Omental fat pad (tissue), 4 donors: Measurements from ENCODE around the gene RUNDC1. TPM values are rescaled to one million over a fixed set of nuclear protein-coding genes. Genes with fewer than 3 reads are reported as not detected.

ENCODE experiments used
- ATAC-seq: fragments of 150-250 bp; one replicate; pipeline ENCODE4 v1.9.1; 2016; ENCODE audit warnings: mild to moderate bottlenecking, moderate library complexity; ENCODE audit not compliant: low FRiP score
- DNase-seq: peaks from one replicate; pipeline ENCODE4 v3.0.0-alpha.2; 2019; ENCODE audit warnings: low spot score
- total RNA-seq, 4 donors: library from RNA; depleted of rRNA; stranded (reverse); fragments of >200 nt; gene quantifications; one replicate each; pipeline ENCODE4 v1.1.0, GENCODE V29; 2016
- TF ChIP-seq, protein P1 (sequence below), 3 donors: fragments of 450-650 bp; IDR thresholded peaks; one replicate each; pipeline ENCODE4 v1.5.1; 2016 to 2017; ENCODE audit warnings: antibody characterized with exemption in 3 of 3, mild to moderate bottlenecking in 3 of 3, moderate library complexity in 2 of 3

The RUNDC1 gene
- total RNA-seq, 4 donors from 2014 or later, result 8.5 to 12.4 (median 10.6) TPM

GRCh38 chr17:43025766-43026537 lies 45.6 kb downstream of the RUNDC1 start:
- ATAC-seq (no peak), DNase-seq (no peak)
- TF ChIP-seq, protein P1, sequence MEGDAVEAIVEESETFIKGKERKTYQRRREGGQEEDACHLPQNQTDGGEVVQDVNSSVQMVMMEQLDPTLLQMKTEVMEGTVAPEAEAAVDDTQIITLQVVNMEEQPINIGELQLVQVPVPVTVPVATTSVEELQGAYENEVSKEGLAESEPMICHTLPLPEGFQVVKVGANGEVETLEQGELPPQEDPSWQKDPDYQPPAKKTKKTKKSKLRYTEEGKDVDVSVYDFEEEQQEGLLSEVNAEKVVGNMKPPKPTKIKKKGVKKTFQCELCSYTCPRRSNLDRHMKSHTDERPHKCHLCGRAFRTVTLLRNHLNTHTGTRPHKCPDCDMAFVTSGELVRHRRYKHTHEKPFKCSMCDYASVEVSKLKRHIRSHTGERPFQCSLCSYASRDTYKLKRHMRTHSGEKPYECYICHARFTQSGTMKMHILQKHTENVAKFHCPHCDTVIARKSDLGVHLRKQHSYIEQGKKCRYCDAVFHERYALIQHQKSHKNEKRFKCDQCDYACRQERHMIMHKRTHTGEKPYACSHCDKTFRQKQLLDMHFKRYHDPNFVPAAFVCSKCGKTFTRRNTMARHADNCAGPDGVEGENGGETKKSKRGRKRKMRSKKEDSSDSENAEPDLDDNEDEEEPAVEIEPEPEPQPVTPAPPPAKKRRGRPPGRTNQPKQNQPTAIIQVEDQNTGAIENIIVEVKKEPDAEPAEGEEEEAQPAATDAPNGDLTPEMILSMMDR (IDR thresholded peaks at IDR 0.05), result no peak

DNA sequence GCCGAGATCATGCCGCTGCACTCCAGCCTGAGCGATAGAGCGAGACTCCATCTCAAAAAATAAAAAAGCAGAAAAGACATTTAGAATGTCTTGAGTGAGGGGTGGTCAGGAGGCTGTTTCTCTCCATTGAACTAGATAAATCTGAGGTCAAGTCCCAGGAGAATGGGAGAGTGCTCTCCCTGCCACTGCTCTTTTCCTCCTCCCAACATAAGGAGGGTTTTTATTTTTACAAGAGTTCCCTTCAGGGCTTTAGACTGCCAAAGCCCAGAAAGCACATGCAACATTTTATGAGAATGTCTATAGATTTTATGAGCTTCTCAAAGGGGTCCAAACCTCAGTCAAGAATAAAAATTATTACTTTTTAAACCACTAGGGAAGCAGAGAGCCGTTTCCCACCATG lies 46.2 kb downstream of the RUNDC1 start:
- DNase-seq (no peak), ATAC-seq (no peak)
- TF ChIP-seq, protein P1 (IDR thresholded peaks at IDR 0.05), result no peak

DNA sequence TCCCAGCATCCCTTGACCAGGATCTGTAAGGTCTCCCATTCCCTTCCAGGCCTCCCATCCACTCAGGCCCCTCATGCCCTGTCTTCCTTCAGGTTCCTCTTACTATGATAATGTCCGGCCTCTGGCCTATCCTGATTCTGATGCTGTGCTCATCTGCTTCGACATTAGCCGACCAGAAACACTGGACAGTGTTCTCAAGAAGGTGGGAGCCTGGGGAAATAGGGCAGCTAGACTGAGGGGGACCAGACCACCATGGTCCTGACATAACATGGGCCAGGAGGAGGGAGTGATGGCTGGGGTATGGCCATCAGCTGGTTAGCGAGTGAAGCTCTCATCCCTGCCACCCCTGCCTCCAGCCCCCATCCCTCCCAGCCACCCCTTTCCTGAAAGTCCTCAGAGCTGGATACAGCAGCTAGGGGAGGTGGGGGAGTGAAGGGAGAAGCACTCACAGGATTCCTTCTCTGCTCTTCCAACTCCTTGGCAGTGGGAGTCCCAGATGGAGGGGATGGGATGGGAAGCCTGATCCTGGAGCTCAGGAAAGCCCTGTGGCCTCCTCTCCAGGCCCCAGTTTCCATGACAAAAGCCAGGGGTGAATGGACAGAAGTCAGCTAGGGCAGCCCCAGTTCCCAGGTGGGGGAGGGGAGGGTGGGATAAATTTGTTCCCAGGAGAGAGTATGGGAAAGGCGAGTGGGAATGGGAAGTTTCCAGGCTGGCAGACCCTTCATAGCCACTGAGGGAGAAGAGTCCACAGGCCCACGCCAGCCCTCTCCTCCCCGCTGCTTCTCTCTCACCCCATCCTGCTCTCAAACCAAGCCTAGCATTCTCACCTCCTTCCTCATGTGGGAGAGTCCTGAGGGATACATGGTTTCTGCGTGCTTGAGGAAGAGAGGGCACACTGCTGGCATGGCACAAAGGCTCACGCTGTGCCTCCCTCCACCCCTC lies 47.0 kb downstream of the RUNDC1 start:
- TF ChIP-seq, protein P1 (IDR thresholded peaks at IDR 0.05), result no peak
- ATAC-seq, result no peak
- DNase-seq, result no peak

DNA sequence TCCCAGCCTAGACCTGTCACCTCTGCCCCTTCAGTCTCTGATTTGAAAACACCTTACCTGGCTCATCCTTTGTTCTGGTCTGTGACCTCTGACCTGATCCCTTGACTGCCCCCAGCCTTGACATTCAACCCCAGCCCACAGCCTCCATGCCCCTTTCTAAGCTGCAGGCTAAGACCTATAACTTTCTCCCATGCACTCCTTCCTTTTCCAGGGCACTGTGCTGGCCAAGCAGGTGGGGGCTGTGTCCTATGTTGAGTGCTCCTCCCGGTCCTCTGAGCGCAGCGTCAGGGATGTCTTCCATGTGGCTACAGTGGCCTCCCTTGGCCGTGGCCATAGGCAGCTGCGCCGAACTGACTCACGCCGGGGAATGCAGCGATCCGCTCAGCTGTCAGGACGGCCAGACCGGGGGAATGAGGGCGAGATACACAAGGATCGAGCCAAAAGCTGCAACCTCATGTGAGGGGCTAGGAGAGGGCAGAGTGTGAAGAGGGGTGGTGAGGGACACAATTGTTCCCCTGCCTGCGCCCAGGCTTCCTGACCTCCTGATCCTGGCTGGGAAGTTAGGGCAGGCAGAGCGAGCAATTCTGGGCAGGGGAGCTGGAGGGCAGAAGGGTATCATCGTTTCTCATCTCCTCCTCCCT lies 48.0 kb downstream of the RUNDC1 start:
- DNase-seq, result no peak
- ATAC-seq, result no peak
- TF ChIP-seq, protein P1 (IDR thresholded peaks at IDR 0.05), result no peak

GRCh38 chr17:43030137-43030767 lies 49.9 kb downstream of the RUNDC1 start:
- no peak for ATAC-seq
- DNase-seq, result no peak
- TF ChIP-seq, protein P1 (IDR thresholded peaks at IDR 0.05), result no peak

- ATAC-seq (no peak), DNase-seq (no peak)
- TF ChIP-seq, protein P1 (IDR thresholded peaks at IDR 0.05), result no peak
Observed at GRCh38 chr17:43031666-43032065, 51.3 kb downstream of the RUNDC1 start.
